Right renal pelvis (tissue), 4 donors: ENCODE results near the gene HAL. TPM values are rescaled to one million over a fixed set of nuclear protein-coding genes. Genes with fewer than 3 reads are reported as not detected.
A peak's percentile ranks its signal among the peaks of the same experiment; 100 is the strongest.

Experiments
- DNase-seq, 4 donors: peaks; one replicate each; pipeline ENCODE4 v3.0.0-alpha.2; 2013; ENCODE audit warnings: low read depth in 4 of 4, low spot score in 3 of 4, missing footprints in 1 of 4
- polyA plus RNA-seq, 4 donors: library from polyadenylated mRNA; unstranded; fragments of 120-200 nt; gene quantifications; one replicate each; pipeline ENCODE4 v1.2.1, GENCODE V29; 2013; ENCODE audit not compliant: insufficient read length in 4 of 4

The HAL gene
- polyA plus RNA-seq, 4 donors = 0.35 to 0.42 (median 0.38) TPM

DNA sequence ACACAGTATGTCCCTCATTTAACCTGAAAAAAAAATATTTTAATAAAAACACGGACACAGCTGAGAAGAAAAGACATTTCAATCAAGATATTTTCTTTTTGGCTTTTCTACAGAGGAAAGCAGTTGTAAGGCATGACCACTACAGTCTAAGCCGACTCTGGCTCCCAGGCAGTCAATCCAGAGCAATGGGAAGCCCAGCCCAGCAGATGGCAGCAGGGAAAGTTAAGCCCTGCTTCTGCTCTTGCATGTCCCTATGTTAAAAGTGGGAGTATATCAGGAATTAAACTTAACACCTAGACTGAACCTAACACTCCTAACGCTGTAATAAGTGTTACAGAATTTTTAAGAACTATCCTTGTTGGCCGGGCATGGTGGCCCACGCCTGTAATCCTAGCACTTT is 19.5 kb upstream of the HAL start:
- DNase-seq = no peak

DNA sequence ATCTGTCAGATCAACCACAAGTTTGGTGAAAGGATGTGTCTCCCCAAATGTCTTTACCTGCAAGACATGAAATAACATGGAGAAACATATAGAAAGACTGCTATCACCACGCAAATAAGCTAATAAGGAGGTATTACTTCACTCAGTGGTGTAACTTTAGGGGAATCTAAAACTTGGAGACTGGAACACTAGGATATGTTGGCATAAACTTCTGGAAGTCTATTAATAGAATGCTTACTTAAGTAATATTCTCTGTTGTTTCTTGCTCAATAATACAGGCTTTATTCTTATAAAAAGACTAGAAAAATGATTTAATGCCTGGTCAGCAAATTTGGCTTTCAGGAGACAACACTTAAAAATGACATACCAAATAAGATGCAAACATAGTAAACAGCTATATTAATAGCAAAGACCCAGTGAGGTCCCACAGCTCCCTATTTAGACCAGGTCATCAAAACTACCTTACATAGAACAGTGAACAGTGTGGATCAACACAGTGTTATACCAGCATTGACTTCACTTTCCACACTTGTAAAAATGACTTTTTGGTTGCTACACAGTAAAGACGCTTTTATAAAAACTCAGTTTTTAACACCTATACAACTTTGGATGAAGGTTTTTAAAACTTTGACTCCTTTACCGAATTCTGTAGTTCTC is 18.9 kb upstream of the HAL start:
- no peak for DNase-seq

DNA sequence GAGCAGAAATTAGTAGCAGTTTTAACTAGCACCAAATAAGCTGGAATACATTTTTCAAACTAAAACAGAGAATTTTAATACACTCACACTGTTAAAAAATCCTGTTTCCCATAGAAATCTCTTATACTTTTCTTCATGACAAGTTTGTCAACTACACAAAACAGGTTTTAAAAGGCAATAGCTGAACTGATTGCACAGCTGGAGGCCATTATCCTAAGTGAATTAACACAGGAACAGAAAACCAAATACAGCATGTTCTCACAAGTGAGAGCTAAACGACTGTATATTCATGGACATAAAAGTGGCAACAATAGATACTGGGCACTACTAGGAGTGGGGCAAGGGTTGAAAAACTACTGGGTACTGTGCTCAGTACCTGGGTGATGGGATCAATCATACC is 11.6 kb upstream of the HAL start:
- DNase-seq = no peak

DNA sequence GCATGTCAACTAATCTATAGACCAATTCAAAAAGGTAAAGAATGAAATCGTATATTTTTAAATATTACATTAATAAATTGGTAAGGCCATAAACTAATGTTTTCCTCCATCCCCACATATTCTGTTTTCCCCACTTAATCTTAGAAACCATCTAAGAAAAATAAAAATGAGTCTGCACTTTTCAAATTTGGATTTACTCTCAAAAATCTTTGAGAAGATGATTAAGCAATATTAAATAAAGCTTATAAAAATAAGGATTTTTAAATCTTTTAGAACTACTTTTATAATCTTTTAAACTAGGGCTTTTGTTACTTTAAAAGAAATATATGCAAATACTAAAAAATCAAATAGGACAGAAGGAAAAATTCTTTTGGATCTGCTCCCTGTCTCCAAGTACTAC is 10.6 kb upstream of the HAL start:
- no peak for DNase-seq

DNA sequence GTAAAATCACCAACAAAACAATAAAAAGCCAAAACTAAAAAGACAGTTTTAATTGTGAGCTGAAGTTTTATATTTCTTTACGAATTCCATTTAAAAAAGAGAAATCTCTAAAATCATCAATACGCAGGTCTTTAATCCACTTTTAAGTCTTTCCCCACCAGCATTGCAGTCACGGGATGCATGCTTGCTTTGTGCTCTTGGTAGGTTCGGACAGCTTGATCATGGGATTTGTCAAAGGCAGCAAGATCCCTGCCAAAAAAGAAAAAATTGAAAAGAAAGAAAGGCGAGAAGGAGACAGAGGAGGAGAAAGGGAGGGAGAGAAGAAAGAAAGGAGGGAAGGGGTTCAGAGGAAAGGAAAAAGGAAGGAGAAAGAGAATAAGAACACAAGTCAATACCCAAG is 4.7 kb upstream of the HAL start:
- DNase-seq = no peak

DNA sequence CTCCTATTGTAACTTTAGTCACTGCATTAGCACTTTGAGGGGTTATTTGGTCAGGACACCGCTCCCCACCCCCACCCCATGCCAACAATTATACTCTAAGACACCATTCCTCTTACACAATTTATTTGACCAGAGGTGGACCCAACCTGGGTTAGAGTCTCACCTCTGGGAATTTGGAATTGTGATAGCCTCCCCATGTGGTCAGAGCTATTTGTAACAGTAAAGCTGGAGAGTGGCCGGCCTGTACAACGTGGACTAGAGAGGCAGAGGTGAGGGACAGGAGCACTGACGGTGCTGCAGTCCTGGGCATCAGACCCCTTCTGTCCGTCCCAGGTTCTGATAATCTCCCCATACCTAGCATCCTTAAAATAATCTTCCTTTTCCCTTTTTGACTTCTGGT is 3.3 kb upstream of the HAL start:
- no peak for DNase-seq

DNA sequence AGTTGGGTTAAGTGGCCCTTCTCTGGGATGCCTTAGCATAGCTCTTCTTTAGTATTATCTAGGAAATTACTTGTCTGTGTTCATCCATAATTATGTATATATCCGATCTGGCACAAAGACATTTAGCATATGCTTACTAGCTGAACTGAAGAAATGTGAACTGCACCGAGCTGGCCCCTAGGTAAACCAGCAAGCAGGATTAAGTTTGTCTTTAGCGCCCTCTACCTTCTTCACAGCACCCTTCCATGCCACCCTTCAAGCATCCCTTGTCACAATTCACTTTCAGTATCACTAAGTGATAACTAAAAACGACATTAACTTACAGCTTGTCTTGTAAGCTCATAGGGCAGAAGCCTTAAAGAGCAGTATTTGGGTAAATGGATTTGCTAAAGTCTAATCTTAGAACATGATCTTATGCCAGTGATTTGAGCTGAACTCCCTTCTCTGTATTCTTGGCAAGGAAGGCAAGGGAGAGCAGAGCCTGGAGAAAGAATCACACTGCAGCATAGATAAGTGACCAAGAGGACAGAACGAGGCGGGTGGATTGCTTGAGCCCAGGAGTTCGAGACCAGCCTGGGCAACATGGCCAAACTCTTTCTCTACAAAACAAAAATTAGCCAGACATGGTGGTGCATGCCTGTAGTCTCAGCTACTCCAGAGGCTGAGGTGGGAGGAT is 2.6 kb upstream of the HAL start:
- peak; percentile 33 to 46 (median 40) for DNase-seq

DNA sequence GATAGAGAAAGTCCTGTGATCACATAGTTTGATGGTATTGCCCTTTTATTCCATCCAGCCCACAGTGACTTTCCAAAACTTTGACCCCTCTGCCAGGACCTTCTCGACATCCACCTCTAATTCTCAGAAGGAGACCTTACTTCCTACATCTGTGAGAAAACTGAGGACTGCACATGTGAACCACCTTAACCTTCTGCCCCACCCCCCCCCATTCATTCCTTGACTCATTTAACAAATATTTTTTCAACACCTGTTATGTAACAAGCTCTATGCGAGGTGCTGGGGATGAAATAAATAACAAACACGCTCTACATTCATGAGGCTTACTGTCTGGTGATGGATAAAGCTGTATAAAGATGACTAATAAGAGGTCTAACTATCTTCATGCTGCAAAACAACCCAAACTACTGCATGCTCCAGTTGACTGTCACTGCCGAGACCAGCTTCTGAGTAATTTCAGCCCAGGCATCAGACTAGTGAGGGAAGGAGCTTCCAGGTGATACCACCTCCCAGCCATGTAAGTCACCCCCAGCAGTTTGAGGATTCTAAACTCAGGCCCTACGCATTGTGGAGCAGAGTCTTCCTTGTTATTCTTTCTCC is 1.9 kb upstream of the HAL start:
- no peak for DNase-seq

DNA sequence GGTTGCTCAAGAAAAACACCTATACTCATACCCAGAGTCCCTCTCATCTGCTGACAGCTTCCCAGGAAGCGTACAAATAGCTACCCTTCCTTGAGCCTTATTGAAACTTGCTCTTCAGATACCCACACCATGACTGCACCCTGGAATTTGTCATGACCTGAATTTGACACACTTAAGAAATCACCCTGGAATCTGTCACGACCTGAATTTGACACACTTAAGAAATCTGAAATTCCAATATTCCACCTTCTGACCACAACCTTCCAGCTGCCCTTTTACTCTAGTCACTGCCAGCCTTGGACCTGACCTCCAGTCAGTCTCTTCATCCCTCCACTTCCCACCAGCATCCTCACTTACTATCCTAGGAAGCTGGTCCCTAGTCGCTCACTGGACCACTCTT is 1.1 kb upstream of the HAL start:
- no peak for DNase-seq

DNA sequence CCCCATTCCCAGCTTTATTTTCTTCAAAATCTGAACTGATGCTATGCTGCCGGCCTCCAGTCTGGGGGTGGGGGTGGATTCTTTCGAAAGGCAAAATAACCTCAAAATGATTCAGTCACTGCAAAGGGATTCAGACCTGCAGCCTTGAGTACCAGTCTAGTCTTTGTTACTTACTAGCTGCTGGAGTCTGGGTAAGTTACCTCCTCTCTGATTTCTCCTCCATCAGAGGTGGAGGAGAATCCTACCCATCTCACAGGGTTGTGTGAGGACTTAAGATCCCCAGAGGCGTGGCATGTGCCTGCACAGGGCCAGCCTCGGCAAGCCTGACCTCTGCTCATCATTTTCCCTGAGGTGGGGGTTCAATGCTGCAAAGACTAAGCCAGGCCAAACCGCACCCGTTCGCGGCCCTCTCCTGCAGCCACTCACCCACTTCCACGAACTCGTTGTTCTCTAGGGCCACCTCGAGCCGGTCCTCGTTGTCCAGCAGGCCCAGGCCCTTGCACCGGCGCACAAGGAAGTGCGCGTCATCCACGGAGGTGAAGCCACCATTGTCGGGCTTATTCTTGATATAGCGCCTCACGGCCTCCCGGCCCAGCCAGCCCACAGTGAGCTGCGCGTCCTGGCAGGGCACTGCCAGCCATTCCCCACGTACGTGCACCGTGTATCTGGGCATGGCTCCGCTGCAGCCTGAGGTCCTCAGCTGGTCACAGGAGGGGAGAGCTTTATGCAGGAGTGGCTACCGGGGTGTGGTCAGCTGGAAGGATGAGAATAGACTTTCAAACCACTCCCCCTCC is 709 bp downstream of the HAL start:
- no peak for DNase-seq

DNA sequence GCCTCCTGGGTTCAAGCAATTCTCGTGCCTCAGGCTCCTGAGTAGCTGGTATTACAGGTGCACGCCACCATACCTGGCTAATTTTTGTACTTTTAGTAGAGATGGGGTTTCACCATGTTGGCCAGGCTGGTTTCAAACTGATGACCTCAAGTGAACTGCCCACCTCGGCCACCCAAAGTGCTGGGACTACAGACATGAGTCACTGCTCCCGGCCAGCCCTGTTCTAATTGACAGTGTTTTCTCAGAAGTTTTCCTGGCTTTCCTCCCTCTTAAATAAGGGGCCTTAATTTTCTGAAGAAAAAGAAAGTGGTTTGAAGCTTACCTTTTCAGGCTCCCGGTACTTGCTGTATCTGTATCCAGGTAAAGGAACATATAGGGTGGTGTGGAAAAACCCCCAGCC is 1.7 kb downstream of the HAL start:
- no peak for DNase-seq

DNA sequence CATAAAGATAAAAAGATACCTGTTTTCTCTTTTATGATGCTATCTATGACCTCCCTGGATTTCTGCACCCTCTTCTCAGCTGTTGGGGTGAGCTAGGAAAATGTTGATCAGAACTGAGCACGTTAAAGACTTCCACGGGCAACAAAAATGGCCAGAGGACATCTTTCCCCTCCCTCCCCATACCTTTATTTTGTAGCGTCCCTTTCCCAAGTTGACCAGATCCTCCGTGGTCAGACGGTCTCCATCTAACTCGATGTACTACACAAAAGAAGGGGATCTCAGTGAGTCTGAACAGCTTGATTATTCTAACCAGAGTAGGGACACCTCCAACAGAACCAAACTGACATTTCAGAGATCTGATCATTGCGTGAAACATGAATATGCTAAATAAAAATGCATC is 2.2 kb downstream of the HAL start:
- no peak for DNase-seq

DNA sequence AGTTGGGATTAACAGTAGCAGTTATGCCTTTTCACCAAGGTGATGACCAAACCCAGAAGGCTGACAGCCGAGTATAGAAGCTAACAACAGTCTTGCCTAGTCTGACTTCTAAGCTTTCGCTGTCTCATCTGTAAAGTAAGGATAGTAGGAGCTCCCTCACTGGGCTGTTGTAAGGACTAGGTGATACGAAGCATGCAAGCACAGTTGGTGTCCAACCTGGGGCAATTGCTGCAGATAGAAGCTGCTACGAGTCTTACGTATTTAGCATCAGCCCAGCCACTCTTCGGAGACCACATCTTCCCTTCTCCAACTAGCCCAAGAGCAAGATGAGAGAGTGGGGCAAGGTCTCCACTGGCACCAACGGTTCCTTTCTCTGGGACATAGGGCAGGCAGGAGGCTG is 6.0 kb downstream of the HAL start:
- DNase-seq = no peak

DNA sequence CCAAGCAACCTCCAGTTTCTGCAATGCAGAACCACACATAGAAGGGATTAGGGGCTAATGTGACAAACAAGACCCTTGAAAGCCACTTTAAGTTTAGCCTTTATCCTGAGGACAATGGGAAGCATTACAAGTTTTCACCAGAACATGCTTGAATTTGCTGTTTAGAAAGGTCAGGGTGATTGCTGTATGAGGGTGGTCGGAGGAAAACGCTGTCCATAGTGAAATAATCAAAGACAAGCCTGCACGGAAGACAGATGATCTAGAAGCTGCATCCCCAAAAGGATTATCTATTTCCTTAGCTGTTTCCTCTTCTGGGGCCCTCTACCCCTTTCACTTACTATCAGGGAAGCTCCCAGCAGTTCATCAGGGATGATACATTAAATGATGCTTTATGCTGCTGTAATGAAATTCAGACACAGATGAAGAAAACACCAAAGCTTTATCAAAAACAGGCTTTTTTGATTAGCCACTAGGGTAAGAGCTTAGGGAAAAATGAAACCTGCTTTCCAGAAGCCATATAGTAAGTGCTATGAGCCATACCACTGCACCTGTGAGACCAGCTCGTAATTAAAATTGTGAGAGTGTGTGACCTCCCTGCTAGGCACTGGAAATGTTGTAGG is 6.5 kb downstream of the HAL start:
- no peak for DNase-seq

DNA sequence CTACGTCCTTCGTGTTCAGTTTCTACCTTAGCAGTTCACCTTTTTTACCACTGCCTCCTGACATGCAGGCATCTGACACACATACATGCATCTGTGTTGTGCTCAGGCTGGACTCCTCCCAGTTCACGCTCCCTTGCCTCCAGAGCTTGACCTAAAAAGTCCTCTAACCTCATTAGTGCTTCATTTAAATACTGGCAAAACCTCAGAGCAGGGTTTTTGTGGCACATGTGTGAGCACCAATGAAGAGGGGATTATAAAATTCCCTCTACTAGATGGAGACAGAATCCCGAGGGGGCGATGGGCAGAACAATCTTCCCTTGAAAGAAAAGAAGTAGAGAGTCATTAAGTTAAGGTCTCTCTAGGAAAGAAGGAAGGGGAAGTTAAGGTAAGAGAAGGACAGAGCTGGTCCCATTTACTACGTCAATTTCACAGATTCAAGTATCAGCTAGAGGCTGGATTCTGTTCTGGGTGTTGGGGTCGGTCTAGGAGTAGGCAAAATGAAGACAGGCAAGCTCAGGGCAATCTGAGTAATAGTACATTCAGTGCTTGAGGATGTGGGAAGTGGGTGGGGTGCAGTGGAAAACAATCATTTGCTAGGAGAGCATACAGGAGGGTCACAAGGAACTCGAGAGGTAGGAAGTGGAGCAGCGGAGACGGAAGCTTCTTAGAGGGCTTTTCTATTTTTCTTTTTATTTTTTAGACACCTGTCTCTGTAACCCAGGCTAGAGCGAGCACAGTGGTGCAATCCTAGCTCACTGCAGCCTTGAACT is 7.5 kb downstream of the HAL start:
- DNase-seq = no peak

DNA sequence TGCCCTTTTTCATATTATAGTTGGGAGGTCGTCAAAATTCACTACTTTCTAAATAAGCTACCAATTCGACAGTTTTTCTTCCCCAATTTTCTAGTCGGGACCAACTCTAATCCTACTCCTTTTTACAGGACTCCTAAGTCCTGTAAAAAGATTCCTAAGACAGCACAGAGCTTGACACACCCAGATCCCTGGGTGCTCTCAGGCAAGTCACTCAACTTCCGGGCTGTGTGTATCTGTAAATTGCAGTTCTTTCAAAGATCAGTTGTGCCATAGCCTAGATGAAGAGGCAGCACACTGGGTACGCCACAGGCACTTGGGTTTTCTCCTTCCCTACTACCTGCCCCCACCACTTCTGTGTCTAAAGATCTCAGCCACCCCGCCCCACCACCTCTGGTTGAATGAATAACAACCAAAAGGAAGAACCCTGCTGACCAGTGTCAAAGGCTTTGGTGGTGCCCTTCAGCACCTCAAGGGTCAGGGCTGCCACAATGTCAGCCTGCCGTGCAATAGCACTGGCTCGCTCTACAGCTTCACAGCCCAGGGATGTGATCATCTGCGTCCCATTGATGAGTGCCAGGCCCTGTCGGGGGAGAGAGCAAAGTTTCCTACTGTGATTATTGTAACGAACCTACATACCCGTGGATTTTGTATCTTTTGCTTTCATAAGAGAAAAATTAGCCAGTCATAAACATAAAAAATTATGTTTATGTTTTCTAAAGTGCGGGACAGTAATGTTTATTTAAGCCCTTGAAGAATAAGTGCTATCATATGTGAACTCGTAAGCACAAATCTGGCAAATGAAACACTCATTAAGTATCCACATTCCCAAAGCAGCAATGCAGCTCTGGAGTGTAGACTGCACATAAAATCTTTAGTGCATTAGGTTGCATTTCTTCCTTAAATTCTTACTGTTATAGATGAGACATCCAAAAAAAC is 9.2 kb downstream of the HAL start:
- DNase-seq = no peak

DNA sequence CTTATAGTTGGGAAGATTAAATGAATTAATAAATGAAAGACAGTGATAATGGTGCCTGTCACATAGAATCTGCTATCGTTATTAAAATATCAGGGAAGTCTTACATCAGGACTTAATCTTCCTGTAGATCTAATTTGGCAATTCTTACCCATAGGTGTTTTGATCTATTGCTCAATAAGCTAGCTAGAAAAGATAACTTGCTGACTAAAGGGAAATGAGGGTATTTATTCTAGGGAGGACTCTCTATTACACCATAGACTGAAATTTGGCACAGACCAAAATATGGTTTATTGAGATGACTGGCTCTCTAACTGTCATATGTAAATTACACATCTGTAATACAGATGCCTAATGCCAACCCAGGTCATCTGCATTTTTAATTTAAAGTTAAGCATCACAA is 11.5 kb downstream of the HAL start:
- no peak for DNase-seq

DNA sequence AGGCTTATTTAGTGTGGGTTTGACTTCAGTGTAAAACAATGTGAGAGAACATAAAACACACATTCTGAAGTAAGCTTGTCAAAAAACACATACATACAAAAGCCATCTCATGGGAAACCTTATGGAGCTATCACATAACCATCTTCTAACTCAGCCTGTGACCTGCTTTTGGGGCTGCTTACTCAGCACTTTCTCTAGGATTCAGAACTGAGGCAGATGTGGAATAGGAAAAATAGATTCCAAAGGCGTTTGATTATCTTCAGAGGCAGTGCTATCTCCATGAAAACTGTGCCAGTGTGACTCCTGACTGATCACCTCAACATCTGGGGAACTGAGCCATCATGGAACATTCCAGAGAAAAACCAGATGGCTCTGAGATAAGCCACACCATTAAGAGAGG is 13.5 kb downstream of the HAL start:
- DNase-seq = no peak

DNA sequence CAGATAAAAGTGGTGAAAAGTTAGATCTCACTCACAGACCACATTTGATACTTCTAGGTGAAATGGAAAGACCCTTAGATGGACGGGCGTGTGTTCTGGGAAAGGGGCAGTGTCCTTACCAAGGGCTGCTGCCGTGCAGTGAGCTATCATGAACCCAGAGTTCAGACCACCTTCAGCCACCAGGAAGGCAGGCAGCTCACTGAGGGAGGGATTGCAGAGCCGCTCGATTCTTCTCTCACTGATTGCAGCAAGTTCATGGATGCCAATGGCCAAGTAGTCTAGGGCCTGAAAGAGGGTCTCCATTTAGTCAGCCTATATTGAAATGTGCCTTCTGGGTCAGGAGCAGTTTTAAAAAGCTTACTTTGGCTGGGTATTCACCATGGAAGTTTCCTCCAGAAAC is 15.7 kb downstream of the HAL start:
- no peak for DNase-seq
